GM18870 (cell line): ENCODE data around the gene HHIPL1.
"Not testable (repeated sequence)": the region's sequence is repeated elsewhere in the genome, so short reads cannot be mapped to it uniquely, and the experiment has no call there.

ENCODE experiments used
- ATAC-seq: cut with Tn5 transposase; IDR thresholded peaks from one replicate; pipeline ENCODE4 v1.9.1; 2021; ENCODE audit warnings: moderate library complexity; ENCODE audit not compliant: unreplicated experiment

The HHIPL1 gene

DNA sequence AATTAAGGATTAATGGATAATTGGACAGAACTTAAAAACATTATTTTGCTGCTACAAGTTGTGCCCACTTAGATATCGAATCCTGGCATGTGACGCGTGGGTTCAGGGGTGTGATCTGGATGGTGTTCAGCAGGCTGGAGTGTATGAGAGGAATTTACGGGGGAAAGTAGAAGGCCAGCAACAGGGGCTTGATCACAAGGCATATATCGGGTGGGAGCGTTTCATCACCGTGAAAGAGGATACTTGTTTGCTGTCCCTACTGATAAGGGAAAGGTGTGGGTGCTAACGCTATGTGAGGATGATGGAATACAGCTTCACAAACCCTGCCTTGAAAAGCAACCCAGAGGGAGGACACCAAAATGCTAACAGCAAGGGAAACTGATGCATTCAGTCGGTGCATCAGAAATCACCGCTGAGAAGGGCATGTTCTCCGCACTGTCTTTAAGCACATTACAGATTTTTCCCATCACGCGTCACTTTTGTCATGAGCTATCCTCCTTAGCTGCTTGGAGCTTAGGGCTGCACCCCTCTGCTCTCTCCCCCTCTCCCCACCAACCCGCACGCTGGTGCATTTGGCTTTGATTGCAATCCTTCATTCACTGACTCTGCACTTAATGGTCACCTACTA is 13.4 kb downstream of the HHIPL1 start:
- no peak for ATAC-seq

DNA sequence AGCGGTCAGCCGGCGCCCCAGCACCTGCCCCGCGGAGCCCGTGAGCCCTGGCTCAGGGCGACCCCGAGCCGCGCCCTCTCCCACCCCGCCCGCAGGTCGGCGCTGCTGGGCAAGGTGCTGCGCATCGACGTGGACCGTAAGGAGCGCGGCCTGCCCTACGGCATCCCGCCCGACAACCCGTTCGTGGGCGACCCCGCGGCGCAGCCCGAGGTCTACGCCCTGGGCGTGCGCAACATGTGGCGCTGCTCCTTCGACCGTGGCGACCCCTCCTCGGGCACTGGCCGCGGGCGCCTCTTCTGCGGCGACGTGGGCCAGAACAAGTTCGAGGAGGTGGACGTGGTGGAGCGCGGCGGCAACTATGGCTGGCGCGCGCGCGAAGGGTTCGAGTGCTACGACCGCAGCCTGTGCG is 14.4 kb downstream of the HHIPL1 start:
- ATAC-seq: no peak

DNA sequence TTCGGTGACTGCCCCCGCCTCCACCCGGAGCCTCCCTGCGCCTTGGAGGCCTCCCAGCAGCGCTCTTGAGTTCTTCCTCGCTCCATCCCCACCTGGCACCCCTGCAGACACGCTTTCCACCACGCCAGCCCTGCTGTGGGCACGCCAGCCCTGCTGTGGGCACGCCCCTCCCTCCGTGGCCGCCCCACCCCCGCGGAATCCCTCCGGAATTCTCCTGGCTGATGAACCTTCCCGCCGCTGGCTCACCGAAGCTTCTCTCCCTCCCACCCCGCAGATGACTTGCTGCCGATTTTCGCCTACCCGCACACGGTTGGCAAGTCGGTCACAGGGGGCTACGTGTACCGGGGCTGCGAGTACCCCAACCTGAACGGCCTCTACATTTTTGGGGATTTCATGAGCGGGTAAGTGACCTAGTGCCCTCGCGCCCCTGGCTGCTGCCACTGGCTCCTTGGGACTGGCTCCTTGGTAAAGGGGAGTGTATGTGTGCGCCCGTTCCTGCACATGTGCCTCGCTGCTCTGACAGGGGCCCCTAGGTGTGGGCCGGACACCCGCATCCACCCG is 15.2 kb downstream of the HHIPL1 start:
- ATAC-seq: no peak

DNA sequence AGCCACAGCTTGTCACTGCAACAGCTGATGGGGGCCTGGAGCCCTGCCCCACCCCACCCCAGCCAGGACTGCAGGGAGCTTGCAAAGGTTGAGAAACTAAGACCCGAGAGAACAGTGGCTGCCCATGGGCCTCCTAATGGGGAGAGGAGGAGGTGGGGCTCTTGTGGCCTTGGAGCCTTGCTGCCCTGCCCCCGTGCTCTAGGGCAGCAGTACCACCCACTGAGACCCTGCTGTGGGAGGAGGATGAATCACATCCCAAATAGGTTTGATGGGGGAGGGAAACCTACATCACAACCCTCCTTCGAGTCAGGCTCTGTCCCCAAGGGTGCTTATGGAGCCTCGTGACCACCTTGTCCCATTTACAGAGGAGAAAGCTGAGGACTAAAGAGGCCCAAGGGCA is 15.9 kb downstream of the HHIPL1 start:
- ATAC-seq: no peak

DNA sequence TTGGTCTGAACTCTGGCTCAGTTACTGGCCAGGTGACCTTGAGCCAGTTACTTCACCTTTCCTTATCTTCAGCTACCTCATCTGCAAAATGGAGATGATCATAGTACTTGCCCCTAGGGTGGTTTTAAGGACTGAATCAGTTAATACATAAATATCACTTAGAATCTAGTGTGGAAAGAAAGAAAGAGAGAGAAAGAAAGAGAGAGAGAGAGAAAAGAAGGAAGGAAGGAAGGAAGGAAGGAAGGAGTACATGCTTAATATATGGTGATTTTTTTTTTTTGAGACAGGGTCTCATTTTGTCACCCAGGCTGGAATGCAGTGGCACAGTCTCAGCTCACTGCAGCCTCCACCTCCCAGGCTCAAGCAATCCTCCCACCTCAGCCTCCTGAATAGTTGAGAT is 16.3 kb downstream of the HHIPL1 start:
- not testable (repeated sequence) for ATAC-seq

DNA sequence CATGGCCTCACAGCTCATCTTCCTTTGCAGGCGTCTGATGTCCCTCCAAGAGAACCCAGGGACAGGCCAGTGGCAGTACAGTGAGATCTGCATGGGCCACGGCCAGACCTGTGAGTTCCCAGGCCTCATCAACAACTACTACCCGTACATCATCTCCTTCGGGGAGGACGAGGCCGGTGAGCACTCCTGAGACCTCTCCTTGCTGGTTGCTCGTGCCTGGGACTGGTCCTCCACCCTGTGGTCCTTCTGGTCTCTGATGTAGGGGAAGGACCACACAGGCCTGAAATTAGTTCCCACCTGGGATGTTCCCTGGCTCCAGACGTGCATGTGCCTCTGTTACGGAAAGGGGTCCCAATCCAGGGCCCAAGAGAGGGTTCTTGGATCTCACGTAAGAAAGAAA is 17.9 kb downstream of the HHIPL1 start:
- ATAC-seq: no peak

DNA sequence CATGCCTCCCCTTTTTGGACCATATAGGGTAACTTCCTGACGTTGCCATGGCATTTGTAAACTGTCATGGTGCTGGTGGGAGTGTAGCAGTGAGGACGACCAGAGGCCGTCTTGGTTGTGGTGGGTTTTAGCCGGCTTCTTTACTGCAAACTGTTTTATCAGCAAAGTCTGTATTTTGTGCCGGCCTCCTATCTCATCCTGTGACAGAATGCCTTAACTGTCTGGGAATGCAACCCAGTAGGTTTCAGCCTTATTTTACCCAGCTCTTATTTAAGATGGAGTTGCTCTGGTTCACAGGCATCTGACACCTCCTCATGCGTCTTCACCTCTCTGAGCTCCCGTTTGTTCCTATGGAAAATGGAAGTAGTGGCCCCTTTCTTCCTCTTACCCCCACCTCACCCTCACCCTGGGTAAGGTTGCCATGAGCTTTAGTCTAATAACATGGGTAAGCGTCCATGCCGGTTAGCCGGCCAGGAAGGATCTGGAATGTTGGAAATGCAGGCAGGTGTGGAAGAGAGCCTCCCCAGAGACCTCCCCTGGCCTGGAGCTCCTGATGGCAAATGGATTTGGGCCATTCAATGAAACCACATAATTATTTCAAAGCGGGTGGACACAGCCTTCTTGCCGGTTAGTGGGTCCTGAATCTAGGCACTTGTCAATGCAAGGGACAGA is 18.6 kb downstream of the HHIPL1 start:
- ATAC-seq: no peak

DNA sequence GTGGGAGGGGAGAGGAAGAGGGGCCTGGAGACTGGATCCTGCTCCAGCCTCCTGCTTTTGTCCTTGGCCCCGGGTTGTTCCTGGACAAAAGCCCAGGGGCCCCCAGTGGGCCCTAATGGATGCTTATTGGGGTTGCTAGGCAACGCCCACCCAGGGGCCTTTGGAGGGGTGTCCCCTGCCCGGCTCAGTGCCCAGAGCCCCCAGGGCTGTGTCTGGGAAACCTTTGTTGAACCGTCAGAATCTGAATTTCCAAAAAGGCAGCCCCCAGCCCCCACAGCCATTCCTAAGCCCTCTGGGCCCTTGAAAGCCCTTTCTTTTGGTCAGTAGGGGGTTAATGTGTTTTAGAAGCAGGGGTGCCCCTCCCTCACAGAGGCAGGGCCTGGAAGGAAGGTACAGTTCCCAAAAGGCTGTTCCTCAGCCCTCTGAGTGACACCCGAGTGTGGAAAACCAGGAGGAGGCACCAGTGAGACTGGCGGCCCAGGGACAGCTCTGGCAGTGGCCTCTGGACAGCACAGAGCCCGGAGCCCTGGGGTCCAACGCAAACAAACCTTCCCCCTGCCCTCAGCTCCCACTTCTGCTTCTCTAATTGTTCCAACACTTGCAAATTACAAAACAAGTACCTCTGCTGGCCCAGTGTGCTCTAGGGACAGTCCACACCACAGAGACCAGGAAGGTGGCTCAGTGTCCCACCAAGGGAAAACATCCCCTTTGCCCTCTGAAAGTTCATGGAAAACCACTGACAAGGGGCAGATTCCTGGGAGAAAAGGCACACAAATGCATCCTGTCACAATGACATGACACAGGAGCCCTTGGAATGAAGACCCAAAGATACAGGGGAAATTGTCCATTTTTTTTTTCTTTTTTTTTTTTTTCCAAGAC is 19.4 kb downstream of the HHIPL1 start:
- ATAC-seq: no peak

DNA sequence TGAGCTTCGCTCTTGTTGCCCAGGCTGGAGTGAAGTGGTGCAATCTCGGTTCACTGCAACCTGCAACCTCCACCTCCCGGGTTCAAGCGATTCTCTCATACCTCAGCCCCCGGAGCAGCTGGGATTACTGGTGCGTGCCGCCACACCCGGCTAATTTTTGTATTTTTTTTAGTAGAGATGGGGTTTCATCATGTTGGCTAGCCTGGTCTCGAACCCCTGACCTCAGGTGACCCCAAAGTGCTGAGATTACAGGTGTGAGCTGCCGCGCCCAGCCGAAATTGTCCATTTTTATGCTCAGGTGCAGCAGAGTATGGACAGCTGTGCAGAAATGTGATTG is 20.0 kb downstream of the HHIPL1 start:
- ATAC-seq: no peak

DNA sequence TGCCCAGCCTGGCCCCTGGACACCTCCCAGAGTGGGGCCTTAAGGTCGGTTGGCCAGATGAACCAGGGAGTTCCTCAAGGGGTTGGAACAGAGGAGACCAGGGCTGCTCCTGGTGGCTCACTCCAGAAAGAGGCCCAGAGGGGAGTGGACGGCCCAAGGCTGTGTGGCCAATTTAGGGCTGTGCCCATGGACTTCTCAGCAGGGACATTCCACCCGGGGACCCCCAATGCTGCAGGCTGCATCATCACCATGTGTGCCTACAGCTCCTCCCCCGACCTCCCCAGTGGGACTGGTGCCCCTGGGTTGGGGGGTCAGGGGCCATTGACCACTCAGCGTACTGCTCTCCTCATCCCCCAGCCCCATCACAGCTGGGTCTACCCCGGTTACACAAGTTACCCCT is 21.6 kb downstream of the HHIPL1 start:
- ATAC-seq: no peak

DNA sequence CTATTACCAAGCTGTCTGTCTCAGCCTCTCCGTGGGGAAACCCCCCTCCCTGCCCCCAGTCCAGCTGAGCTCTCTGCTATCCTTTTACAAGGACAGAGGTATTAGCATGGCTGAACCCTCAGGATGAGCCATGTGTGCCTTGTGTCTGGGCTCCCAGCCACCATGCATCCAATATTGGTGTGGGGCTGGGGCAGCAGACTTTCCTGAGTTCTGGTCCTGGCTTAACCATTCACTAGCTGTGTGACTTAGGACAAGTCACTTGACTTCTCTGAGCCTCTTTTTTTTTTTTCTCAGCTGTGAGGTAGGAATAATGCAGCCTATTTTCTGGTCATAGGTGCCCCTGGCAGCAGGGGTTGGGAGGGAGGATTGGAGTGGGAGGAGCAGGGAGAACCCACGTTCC is 22.1 kb downstream of the HHIPL1 start:
- no peak for ATAC-seq

DNA sequence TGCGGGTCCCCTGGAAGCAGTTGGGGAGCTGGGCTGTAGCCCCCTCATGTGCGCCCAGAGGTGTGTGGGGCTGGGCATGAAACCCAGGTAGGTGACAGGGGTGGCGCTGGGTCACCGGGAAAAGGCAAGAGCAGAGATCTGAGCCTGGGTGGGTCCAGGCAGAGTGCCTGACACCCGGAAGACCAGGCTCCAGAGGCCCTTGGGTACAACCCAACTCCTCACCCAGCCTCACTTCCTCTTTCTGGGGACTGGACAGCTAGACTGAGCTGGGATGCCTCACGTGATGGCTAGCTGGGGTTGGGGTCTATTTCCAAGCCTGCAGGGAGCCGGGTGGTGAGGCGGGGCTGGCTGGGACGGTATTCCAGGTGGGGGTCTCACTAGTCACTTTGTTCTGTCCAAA is 22.9 kb downstream of the HHIPL1 start:
- ATAC-seq: no peak

DNA sequence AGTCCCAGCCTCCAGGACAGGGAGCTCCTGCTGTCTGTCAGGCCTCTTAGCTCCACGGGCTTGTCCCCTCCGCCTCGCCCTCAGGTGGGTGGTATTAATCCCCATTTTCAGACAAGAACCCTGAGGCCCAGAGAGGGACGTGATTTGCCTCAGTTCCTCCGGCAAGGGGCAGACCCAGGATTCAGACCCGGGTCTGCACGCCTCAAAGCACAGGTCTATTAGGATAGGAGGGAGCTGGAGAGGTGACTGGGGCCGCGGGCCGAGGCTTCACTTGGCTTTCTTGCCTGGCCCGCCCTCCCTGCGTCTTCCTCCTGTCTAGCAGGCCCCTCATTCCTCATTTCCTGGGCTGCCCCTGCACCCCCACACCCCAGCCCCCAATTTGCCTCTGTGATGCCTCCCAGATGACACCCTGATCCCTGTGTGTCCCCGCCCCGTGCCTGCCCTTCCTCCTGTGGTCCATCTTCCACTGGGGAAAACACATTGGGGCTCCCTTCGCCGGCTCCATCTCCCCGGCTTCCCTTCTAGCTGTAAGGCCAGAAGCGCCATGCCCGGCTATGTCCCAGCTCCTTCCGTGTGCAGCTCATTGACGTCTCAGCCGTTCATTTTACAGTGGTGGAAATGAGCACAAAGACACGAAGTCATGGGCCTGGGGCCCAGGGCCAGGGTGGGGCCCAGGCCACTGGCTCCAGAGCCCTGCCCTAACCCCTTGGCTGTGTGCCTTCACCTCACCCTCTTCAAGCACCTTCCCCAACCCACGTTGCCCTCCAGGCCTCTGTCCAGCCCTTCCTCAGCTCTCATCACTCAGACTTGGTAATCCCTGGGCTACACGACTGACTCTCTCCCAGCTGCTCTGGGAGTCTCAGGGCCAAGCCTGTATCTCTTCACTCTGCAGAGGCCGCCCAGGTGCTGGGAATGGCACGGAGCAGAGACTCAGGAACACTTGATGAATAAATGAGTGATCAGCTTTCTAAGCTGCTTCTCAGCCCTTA is 23.7 kb downstream of the HHIPL1 start:
- no peak for ATAC-seq

DNA sequence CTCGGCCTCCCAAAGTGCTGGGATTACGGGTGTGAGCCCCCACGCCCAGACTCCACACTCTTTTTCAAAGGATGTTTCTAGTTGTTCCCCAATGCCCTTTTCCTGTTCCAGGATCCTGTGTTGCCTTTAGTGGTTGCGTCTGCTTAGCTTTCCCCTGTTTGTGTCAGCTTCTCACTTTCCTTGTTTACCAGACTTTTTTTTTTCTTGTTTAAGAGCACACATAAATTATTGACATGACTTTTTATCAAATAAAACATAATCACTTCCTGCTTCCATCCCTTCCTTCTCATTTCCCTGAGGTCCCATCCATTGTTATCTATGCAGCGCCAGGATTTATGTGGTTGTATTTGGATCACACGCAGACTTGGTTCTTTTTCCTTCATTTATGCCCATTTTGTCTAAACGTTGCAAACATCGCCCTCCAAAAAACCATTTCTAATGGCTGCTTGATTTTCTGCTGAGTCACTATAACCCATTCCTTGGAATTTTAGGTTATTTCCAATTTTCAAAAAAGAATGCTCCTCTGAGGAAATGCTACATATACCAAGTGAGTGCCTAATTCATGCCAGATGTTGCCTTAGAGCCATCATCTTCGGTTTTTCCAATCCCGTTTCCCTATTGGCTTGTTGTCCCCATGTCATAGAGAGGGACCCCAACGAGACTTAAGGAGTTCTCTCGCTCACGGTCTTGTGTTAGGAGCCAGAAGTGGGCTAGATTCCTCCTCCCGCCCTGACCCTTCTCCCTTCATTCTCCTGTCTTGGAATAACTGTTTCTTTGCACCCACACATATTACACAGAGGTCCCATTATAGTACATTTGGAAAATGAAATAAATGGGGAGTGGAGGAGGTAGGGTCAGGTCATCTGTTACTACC is 25.7 kb downstream of the HHIPL1 start:
- no peak for ATAC-seq

DNA sequence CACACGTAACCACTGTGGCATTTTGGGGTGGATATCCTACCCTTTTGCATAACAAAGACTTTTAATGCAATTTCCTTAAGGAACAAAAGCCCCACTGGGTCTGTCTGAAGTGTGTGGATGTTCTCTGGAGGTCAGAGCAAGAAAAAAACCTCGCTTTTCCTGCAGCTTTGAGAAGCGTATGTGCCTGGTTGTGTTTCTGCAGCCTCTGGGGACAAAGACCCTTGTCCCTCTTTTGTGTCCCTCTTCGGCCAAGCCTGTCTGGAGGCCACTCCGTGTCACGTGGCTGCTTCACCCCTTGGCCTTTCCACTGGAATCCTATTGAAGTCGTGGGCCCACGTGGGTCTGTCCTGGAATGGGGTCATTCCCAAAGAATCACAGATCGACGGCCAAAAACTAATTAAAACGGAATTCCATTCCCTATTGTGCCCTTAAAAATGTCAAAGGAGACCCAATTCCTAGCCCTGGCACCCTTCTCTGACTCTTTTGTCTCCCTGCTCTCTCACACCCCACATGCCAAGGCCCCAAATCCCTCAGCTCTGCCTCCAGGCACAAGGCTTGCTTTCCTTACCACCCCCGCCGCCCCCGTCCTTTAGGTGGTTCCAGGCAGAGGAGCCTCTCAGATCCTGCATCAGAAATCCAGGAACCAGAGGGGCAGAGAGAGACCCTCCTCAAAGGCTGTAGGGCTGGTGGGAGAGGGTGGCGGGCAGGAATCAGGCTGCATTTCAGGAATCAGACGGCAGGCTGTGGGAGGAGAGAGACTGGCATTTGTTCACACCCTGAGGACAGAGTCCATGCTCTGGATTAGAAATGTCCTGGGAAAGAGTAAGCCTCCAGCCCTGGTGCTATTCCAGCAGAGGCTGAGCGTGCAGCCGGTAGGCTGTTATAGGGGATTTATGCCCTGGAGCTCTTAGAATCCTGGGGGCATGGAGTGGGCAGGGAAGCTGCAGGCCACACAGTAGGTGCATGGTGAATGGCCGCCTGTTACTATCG is 26.6 kb downstream of the HHIPL1 start:
- ATAC-seq: no peak

DNA sequence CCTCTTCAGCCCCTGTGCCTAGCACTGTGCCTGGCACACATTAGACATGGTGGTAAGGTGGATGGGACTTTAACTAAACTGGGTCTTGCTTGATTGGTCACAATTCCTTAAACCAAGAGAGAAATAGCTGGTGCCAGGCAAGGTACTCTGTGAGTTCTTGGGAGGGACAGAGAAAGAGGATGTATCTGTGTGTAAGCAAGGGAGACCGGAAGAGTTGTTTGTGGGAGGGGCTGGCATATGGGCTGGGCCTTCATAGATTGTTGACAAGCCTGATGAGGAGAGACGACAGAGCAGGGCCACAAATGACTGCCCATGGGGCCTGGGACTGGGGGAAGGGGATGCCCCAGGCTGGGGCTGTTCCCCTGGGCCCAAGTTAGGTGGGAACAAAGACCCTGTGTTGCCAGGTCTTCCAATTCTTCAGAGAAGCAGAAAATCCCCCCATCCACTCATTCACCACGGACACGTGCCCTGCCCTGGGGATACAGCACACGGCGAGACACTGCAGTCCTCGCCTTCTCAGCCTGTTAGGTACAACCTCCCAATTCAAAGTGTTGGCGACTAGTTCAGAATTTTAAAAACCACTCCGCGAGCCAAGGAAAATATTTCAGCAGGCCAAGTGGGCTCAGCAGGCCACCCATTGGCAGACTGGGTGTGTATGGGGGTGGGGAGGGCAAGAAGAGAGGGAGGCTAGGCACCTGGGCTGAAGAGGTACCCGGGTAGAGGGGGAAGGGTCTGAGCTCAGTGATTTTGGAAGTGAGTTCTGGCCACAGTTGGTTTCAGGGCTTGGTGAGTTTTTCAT is 27.8 kb downstream of the HHIPL1 start:
- peak; percentile 58 for ATAC-seq

DNA sequence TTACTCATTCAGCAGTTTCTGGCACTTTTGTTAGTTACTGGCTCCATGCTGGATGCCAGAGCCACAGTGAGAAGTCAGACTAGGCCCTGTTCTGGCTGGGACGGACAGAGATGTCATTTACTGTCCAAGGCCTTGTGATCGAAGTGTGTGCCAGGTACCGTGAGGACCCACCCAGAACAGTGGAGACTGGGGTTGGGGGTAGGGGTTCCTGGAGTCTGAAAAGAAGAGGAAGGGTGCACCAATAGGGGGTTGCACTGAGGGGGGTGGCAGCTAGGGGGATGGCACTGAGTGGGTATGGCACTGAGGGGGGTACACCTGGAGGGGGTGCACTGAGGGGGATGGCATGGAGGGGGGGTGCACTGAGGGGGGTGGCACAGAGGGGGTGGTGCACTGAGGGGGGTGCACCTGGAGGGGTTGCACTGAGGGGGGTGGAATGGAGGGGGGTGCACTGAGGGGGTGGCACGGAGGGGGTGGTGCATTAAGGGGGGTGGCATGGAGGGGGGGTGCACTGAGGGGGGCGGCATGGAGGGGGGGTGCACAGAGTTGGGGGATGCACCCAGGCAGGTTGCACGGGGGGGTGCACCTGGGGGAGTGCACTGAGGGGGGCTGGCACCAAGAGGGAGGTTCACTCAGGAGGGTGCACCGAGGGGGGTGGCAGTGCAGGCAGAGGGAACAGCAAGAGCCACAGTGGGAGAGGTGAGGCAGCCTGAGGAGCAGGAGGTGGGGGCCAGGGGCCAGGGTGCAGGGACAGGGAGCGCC is 28.6 kb downstream of the HHIPL1 start:
- ATAC-seq: no peak
